Peyer's patch (tissue), 4 donors: Measurements from ENCODE around the gene DDX10.
"Not testable (repeated sequence)": the region's sequence is repeated elsewhere in the genome, so short reads cannot be mapped to it uniquely, and the experiment has no call there.

ENCODE experiments used
- POLR2A ChIP-seq, 2 donors: fragments of 450-650 bp; IDR thresholded peaks; one replicate each; pipeline ENCODE4 v1.5.1; 2017; ENCODE audit warnings: antibody characterized with exemption in 2 of 2, mild to moderate bottlenecking in 2 of 2, moderate library complexity in 2 of 2
- TF ChIP-seq, protein P1 (sequence below), 6 experiments: fragments of 450-650 bp in 4 of 6; fragments of 200-600 bp in 2 of 6; sonication (generic) in 1 of 6; IDR thresholded peaks; one replicate each; pipeline ENCODE4 v1.5.1; 2017 to 2019; ENCODE audit warnings: antibody characterized with exemption in 6 of 6, mild to moderate bottlenecking in 3 of 6, moderate library complexity in 1 of 6

GRCh38 chr11:108823960-108824359, 159.1 kb downstream of the DDX10 start:
- TF ChIP-seq, protein P1, sequence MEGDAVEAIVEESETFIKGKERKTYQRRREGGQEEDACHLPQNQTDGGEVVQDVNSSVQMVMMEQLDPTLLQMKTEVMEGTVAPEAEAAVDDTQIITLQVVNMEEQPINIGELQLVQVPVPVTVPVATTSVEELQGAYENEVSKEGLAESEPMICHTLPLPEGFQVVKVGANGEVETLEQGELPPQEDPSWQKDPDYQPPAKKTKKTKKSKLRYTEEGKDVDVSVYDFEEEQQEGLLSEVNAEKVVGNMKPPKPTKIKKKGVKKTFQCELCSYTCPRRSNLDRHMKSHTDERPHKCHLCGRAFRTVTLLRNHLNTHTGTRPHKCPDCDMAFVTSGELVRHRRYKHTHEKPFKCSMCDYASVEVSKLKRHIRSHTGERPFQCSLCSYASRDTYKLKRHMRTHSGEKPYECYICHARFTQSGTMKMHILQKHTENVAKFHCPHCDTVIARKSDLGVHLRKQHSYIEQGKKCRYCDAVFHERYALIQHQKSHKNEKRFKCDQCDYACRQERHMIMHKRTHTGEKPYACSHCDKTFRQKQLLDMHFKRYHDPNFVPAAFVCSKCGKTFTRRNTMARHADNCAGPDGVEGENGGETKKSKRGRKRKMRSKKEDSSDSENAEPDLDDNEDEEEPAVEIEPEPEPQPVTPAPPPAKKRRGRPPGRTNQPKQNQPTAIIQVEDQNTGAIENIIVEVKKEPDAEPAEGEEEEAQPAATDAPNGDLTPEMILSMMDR (IDR thresholded peaks at IDR 0.05): not testable (repeated sequence)
- TF ChIP-seq POLR2A (IDR thresholded peaks at IDR 0.05): not testable (repeated sequence)
